HS-27A (cell line): ENCODE results near the gene PDZRN3.

Experiments
- DNase-seq: peaks from one replicate; pipeline ENCODE4 v3.0.0-alpha.2; 2012; ENCODE audit warnings: low read depth, missing footprints

The PDZRN3 gene

DNA sequence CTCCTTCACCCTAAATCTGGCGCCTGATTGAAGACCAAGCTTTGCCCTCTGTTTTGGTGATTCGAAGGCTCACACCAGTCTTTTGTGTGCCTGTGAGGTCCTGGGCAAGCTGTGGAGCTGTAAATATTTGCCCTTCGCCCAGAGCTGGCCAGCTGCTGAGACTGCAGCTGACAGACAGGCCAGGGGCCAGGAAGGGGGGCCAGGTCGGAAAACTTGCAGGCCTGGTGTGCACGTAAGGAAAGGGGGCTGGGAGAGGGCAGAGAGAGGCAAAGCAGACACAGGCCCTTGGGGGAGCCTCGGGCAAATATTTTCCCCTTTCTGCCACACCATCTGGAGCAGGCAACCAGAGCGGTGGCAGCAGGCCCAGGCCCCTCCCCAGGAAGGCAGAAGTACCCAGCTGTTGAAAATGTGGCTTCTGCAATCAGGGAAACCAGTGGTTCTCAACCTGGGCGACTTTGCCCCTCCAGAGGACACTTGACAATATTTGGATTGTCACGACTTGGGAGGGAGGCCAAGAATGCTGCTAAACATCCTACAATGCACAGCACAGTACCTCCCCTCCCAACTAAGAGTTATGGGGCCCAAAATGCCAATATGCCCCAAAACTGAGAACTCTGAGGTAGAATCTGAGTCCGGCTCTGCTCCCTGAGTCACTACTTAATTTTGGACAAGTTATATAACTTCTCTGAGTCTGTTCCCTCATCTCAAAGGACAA, 2.5 kb downstream of the PDZRN3 start:
- no peak for DNase-seq

DNA sequence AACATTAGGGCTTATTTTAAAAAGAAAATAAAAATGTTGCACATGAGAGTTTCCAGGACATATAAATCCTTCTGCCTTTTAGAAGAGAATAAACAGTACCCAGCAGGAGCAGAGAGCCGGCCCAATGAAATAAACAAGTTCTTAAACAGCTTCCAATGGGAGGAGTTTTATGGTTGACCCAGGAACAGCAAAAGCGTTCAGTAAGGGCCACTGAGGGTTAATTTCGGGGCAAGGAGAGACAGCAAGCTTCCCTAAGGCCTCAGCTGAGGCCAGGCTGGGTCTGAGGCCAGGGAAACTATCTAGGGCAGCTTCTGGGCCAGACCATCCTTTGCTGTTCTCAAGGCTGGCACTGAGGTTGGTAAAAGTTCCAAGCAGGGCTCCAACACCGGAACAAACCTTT, 3.4 kb downstream of the PDZRN3 start:
- DNase-seq = no peak

DNA sequence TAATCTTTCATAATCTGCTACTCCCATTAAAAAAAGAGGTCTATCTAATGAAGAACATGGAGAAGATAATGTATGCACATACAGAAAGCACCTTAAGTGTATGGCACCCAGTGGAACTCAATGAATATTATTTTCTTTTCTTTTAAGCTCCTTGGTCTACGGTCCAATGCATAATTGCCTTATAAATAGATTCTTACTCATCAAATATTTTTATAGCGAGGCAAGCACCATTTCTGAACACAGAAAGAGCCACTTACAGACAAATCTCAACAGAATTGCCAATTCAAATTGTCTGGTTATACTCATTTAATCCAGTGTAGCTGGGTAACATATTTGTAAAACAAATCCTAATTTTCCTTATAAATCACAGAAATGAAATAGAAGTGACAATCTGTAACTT, 6.3 kb downstream of the PDZRN3 start:
- DNase-seq = no peak

DNA sequence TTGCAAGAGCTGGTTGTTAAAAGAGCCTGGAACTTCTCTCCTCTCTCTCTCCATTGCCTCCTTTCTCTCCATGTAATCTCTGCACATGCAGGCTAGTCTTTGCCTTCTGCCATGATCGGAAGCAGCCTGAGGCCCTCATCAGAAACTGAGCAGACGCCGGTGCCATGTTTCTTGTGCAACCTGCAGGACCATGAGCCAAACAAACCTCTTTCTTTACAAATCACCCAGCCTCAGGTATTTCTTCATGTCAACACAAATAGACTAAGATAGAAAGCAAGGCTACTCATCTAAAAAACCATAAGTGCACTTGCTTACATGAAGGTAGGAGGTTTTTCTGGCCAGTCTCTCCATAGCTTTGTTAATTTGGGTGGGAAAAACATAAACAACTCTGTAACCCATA, 8.7 kb downstream of the PDZRN3 start:
- no peak for DNase-seq

DNA sequence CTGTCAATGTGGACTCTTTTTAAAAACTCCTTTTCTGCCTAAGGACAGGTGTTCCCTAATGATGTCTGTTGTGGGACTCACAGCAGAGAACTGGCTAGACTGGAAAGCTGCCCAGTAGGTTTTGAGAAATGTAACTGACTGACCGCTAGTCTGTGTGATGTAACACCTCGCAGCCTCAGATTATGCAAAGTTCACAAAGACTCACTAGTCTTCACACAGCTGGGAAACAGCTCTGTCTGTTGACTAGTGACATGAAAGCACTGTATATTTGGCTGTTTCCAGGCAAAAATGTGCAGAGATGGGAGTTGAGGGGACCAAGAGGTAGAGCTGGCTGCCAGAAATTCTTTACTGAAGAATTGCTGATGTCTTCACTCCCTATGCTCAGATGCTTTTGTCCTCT, 10.3 kb downstream of the PDZRN3 start:
- no peak for DNase-seq

DNA sequence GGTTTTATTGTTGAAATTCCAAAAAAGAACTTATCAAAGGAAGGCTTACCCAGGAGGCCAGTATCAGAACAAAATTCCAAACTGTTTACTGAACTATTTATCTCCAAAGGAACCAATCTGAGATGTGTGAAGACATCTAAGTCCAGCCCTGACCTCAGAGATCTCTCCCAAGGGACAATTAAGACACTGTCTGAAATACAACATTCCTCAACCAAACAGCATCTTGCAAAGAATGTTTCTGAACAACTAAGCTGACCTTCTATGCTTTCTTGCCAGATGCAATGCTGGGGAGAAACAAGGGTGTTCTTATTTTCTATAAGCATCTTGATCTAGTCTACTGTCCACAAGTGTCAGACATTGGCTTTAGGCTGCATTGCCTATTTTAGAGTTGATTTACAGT, 13.6 kb downstream of the PDZRN3 start:
- no peak for DNase-seq

DNA sequence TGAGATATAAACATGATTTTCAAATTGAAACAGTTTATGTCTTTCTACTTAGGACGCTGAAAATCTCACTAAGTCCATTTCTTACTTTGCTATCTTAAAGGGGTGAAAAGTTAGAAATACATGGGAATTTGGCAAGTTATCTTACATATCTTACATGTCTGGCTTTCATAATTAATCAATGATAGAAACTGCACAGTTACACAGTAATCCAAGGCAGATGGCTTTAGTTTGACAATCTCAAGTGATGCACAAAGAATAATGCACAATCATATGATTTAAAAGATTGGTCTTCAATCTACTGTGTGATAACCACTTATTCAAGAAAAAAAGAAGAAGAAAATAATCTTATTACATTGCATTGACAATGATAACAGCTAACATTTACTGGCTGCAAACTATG, 14.2 kb downstream of the PDZRN3 start:
- DNase-seq = no peak

DNA sequence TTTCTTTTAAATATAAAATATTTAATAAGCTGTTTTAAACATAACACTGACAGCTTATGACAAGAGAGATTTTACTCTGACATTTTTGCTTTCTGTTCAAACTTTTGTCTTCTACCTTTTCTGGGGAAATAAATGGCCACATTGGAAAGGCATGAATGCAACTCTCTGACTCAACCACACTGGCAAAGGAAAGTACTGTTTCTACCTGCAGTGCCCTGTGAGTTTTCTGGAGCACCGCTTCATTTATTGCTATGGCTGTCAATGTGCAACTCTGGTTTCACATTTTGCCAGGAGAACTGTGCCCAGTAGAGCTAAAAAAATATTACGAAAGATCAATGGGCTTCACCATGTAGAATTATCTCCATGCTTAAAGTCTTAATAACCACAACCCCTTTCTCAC, 15.1 kb downstream of the PDZRN3 start:
- no peak for DNase-seq

DNA sequence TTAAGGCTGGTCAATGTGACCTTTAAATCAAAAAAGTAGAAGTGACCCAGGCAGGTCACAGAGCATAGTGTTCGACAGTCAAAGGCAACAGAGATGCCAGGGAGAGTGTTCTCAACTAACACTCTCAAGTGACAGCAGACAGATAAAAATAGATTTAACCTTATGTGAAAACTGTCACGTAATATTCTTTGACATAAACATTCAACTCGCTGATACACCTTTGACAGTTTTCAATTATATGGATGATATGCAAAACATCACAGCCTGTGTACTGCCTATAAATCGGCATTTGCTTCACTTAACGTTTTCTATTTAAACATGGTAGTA, 15.5 kb downstream of the PDZRN3 start:
- no peak for DNase-seq

DNA sequence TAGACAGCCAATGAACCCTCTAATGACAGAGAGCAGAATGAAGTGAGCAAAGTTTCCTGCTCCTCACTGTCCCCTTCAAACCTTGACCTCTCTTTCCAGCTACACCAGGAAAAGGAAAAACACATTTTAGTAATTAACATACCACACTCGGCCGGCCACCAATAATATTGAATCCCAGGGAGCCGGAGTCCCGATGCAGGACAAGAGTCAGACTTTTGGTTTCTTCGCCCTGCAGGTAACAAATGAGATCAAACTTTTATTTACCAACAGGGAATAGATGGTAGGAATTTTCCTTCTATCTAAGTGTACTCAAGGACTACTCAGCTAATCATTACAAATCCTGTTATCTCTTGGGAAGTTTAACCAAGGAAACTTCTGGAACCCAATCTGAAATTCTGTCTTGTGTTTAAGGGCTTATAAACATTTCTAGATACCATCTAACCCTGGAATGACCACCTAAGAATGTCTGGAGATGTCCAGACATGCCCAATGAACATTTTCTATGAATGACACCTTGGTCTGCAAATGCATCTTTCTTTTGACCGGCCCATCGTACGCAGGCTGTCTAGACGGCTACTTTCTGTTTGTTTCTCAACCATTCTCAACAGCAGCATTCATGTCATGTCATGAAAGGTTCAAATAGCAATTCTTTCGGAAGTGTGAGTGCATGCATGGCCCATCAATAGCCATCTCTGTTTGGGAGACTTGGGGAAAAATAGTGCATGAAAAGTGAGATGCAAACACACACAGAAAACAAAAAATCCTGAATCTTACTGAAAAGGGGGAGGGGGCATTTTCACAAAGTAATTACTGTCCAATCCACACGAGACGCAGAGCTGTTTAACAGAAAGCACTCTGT, 16.1 kb downstream of the PDZRN3 start:
- no peak for DNase-seq

DNA sequence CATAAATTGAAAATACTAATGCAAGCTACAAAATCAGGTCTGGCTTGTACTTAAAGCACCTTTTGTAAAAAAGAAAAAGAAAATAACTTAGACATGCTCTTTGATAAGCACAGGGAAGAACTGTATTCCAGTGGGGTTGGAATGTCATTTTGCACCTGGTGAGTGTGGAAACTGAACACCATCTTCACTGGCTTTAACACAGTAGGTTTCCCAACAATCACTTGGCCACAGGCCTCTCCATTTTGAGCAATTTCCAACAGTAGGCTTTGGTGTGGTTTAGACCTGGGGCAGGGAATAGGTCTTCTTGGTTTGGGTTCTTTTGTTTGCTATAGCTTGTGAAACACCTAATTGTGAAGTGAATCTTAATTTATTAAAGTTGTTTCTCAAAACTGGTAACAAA, 18.9 kb downstream of the PDZRN3 start:
- DNase-seq = no peak

DNA sequence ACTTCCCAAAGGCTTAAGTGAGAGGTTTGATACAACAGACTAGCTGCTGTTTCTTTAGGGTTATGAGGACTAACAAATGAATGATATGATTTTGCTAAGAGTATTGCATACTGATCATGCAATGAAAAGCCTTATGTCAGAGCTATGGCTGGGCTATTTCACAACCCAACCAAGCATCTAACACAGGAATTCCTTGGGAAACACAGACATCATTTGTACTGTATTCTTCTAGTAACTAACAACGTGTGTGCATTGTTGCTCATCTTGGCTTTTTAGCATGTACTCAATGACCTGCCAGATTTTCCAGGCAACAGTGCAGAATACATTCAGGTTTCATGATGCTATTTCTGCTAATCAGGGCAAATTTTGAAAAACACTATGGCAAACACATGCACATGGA, 19.3 kb downstream of the PDZRN3 start:
- DNase-seq = no peak

DNA sequence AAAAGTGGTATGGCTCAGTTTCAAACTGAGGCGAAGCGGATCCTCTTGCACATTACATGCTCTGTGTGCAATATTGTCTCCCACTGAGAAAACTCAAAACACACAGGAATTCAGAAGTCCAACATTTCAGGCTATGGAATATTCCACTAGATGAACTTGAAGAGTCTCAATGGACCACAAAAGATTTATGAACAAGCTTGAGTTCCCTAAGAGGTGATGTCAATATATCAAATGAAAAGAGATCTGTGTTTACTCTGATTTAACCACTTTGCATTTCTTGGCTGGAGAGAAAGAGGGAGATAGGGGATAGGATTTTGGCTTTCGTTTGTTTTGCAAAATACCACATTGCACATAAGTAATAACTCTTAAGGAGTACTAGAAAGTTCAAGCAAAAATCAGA, 20.3 kb downstream of the PDZRN3 start:
- no peak for DNase-seq

DNA sequence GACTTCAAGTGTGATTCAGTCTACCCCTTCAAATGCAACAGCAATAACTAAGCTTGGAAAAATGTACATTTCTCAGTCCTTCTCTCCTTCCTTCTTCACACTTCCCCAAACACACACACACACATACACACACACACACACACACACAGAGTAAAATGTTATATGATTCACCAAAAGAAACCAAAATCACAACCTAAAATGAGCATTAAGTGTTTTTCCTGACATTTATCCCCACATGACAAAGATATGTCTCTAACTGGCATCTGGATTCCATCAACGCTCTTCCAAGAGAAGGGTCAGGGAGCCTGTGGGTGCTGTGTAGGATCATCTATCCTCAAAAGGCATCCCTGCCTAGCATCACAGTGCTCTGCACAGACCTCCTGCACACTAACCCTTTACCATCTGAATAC, 21.0 kb downstream of the PDZRN3 start:
- no peak for DNase-seq

DNA sequence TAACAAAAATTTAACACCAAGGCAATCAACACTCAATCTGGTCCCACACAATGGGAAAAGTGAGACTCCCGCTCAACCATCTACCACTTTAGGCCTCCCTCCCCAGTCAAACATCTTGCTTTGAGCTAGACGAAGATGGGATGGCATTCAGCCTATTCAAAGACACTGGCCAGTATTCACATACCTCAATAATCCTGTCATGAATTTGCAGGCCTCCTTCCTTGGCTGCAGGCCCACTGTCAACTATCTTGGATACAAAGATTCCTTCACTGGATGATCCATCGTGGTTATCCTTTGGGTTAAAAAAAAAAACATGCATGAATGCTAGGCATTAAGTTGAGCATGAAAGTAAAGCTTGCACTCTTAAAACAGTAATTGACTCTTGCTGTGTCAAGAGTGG, 22.6 kb downstream of the PDZRN3 start:
- peak; percentile 82 for DNase-seq

DNA sequence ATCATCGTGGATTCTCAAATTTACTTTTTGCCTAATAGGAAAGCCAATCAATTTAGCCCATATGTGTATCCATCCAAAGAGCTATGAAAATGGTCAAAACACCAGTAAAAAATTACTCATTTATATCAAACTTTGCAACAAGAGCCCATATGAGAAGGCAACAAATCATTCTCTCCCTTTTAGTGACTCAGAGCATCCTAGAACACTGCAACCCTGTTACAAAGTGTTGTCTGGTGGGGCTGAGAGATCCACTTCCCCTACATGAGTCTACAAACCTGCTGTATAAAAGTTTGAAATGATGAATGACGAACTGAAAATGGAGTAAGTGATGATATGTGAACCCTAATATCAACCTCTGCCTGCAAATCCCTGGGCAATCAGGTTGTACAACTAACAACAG, 23.3 kb downstream of the PDZRN3 start:
- DNase-seq = no peak

DNA sequence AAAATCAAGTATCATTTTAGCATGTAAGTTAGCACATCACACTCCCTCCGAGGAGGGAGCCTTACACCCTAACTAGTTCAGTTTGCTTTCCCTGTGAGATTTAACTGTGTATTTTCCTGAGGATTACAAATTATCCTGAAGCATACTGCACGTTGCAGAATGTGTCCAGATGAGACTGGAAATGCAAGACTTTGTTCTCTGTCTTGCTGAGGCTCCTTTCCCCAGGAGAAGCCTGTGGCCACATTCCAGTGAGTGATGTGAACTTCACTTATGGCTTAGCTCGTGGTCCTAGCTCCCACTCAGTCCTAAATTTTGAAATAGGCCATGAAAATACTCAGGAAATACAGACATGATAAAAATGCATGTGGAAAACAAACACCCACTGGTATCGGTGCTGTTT, 23.7 kb downstream of the PDZRN3 start:
- no peak for DNase-seq

DNA sequence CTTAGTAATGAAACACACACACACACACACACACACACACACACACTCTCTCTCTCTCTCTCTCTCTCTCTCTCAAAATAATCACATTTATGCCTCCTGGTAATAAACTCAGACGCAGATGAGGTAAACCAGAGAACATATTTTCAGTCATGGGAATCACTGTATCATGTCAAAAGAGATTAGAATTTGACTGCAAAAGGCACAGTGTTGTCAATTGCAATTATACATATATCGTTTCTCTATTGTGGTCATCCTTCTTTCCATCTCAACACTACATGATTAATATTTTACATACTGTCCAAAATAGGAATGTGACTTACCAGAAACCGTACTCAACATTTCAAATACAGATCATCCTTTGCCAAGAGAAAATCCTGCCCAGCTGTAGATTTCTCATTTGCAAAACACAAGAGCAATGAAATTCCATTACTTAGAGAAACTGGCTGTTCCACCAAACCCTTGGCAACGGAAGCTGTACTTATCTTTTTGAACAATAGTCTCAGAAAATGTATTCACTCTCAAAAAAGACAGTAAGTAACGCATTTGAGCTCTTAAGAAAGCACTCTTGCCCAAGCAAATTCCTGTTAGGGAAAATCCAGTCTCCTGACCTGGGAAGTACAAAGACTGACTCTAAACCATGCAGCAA, 24.3 kb downstream of the PDZRN3 start:
- no peak for DNase-seq

DNA sequence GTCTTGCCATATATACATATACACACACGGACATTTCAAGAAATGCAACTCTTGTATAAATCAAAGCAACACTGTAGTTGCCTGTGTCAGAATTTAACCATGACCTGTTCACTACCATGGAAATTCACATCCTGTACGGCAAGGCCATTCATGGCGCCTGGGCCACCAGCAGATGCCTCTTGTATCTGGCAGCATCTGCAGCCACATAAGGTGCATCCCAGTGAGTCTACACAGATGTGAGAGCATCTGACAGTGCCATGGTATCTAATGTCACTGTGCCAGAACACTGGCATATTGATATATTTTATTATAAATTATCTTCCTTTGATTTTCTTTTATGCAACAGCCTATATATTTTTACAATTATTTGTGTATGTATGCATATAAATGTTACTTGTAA, 25.1 kb downstream of the PDZRN3 start:
- DNase-seq = no peak

DNA sequence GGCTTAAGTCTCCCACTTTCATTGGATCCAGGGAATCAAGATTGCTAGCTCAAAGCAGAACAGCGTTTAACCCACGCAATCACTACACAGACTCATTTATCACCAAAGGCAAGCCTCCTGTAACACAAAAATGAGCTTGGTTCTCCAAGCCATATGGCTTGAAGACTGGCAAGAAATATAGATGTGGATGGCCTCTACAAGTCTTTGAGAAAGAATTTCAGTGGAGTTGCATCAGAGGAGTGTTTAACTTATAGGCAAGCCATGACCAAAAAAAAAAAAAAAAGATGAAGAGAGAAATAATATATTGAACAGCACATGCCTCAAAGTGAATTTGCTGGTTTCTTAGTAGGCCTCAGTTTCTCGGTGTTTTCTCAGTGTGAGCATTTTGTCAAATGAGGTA, 27.3 kb downstream of the PDZRN3 start:
- no peak for DNase-seq

DNA sequence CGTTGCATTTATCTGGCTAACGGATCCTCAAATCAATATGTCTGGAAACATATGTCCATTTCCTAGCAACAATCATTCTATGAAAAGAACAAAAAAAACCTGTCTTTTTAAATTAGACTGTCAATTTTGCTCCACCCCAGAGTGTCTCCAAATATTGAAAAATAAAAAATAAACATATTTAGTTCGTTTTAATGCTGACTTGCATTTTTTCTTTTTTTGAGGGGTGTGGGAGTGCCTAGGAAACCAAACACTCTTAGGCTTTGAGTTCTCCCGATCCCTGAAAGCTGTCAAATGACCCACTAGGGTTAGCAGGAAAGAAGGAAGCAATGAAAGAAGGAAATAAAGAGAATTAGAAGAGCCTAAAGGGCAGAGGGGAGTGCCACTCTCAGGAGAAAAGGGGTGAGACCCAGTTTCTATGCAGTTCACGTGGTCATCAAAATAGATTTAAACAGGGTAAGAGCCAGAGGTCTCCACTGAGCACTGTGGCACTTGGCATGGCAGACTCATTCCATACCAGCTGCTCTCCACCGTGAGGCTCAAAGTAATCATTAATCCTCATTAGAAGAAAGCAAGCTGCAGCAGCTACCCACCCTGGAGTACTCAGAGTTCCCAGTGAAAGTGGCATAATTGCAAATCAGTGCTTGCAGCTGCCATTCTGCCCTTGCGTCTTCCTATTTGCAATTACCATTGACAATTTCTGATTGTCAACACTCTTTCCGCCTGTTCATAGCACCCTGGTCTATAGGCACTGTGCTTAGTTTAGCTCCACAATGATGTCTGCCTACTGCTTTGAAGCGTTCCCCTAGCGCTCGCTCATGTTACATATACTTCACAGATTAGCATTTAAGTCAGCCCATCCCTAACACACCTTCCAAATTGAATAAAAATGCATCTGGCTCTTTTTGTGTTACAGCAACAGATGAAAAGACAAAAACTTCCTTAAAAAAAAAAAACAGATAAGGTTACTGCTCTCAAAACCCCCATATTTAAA, 32.3 kb downstream of the PDZRN3 start:
- no peak for DNase-seq

DNA sequence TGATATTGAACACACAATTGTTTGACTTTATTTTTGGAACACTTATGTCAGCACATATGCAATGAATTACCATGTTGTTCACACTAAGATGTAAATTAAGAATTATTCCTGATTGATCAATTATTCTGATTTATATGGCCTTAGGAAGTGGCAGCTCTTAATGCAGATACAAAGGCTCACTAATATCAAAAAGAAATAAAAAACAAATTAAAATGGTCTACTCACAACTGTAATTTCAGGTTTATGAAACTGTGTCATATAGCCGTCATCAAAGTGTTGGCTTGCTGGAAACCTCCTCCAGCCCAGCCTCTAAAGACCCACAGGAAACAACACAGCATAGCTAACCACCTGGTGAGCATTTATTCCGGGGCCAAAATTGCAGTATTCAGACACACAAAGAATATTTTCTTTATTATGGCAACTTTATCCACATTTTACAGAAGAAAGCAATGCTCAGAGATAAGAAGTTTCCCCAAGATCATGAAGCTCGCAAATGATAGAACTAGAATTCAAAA, 33.4 kb downstream of the PDZRN3 start:
- DNase-seq = no peak
